RPMI7951 (cell line): ENCODE data around the gene KDM5A. TPM values are rescaled to one million over a fixed set of nuclear protein-coding genes. Genes with fewer than 3 reads are reported as not detected.
"Not testable (repeated sequence)": the region's sequence is repeated elsewhere in the genome, so short reads cannot be mapped to it uniquely, and the experiment has no call there.

Experiments
- DNase-seq: peaks from one replicate; pipeline ENCODE4 v3.0.0-alpha.2; 2012; ENCODE audit warnings: low read depth
- total RNA-seq: library from RNA; depleted of rRNA; stranded (reverse); fragments of >200 nt; shearing (Covaris generic); gene quantifications from 2 replicates; pipeline ENCODE4 v1.2.3, GENCODE V29; 2014; rRNA removed

The KDM5A gene
- 16.8 and 20.3 TPM in 2 replicates for total RNA-seq

DNA sequence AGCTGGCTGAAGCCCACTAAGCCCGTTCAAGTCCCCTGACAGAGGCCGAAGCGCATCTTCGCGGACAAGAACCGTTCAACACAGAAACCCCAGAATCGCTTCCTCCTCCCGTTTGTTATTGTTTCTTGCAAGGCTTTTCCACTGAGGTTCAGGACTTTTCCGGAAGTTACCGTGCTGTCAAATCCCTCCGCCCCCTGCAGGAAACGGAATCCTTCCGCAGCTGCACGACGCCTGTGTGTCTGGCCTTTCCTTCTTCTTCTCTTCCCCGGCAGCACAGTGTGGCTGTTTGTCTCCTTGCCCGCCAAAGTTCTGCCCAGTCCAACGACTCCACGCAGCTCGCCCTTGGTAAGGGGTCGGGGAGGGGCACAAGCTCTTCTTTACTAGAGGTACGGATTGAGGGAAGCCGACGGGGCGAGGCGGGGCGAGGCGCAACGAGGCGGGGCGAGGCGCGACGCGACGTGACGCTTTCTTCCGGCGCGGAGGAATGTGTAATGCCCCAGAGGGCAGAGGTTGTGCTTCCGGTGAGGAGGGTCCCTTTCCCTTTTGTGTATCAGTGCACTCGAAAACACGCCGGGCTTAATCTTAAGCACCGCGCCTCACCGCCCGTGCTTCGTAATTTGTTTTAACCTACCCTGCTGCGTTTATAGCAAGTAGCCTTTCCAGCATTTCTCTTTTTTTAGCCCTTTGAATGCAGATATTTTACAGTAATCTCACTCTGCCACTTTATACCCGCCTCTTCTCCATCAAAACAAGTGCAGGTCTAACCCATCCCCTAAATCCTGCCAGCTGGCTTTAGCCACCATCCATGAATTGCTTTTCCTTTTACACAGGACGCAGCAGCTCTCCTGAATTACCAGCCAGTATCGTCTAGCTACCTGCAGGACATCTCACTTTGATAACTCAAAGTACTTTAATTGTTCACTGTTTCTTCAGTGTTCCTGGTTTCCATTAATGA is at the start of gene KDM5A:
TSS of gene KDM5A (minus strand) at position 179 of the 955 bp plus-strand sequence. CDS start 229 bp downstream, outside the sequence.
- peak; percentile 92 for DNase-seq

- not testable (repeated sequence) for DNase-seq
Measured at GRCh38 chr12:435737-436136, 46.6 kb upstream of the KDM5A start.

DNA sequence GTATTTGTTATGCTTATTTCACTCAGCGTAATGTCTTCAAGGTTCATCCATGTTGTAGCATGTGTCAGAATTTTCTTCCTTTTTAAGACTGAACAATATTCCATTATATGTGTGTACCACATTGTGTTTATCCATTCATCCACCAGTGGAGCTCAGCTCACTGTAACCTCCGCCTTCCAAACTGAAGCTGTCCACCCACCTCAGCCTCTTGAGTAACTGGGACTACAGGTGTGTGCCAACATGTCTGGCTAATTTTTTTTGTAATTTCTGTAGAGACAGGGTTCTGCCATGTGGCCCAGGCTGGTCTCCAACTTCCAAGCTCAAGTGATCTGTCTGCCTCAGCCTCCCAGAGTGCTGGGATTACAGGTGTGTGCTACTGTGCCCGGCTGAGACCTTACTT is 33.4 kb upstream of the KDM5A start:
- DNase-seq: no peak

- no peak for DNase-seq
Measured at GRCh38 chr12:418432-418831, 29.3 kb upstream of the KDM5A start.

DNA sequence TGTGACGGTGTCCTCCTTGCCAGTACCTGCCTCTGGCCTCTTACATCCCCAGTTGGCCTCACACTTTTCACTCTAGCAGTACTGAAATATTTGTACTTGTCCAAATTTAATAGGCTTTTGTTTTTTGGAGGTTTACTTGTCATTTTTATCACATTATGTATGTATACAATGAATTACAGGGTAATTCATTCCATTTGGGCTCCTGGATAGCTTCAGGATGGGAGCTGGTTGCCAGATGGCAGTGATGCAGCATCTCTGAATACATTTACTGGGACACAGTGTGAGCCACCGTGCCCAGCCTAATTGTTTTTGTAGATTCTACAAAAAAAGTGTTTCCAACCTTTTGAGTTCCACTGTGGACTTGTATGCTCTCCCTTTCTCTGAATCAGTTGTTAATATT is 25.7 kb upstream of the KDM5A start:
- no peak for DNase-seq

GRCh38 chr12:402029-402389 is 12.9 kb upstream of the KDM5A start:
- DNase-seq: peak; percentile 27

DNA sequence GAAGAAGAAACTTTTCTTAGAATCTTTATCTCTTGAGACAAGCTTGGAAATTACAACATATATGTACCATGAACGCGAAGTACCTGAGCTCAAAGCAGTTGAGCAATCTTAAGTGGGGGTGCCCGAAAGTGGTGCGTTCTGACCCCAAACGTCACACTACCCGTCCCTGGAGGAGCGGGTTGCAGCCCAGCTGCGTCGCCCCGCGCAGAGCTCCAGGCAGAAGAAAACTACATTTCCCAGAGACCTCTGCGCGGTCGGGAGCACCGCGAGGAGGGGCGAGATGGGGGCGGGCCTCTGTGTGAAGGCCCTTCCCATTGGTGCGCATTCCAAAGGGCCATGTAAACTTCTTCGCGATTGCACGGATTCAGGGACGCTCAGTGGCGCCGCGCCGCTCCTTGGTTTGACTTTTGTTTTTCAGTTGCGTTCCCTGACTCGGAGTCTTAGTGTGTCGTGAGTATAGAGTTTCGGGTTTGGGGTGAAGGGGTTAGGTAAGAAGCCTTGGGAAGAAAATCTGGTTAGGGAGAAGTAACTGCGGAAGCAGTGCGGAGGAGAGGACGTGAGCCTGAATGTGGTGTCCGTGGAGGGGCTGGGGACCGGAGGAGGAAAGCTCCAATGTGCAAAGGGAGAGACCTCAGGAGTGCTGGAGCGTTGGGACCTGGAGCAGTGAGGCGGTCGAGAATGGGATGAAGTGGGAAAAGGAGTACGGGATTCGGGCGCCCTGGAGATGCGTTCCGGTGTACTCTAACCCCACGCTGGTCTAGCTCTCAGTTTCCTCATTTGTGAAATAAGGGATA is 12.3 kb upstream of the KDM5A start, which contains the start of gene CCDC77:
TSS of gene CCDC77 (plus strand) at position 410 of the 794 bp plus-strand sequence. CDS start 7,740 bp downstream, outside the sequence.
- peak; percentile 88 for DNase-seq

DNA sequence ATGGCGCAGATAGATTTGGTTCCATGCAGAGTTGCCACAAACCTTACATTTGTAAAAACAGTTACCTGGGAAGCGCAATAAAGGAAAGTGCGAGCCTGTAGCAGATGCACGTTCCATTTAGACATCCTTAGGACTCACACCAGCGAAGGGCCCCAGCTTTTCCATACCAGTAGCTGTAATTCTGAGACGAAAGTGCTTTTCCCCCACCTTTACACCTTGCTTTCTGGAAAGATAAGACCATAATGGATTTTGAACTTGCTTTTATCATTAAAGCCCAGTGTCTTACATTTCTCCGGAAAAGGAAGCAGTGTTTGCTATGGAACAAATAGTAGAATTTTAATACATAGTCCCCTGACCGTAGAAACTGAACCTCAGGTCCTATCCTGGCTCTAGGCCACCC is 11.7 kb upstream of the KDM5A start:
- DNase-seq: no peak

GRCh38 chr12:388541-389141 is 479 bp downstream of the KDM5A start:
- peak; percentile 5 for DNase-seq

- DNase-seq: no peak
Measured at GRCh38 chr12:388012-388411, 1.1 kb downstream of the KDM5A start.

DNA sequence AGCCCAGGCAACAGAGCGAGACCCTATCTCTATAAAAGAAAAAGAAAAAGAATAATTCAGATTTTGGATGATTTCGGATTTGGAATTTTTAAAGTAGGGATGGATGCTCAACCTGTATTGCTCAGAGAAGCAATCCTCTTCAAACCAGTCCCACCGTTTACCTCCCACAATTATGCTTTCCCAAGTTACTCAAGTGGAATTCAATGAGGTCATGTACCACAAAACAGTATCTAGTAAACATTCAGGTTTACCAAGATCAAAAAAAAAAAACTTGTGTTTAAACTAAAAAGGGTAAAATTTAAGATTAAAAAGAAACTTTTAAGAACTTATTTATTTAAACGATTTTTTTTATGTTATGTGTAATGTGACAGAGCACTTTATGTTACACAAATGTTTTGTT is 2.5 kb downstream of the KDM5A start:
- DNase-seq: peak; percentile 7

DNA sequence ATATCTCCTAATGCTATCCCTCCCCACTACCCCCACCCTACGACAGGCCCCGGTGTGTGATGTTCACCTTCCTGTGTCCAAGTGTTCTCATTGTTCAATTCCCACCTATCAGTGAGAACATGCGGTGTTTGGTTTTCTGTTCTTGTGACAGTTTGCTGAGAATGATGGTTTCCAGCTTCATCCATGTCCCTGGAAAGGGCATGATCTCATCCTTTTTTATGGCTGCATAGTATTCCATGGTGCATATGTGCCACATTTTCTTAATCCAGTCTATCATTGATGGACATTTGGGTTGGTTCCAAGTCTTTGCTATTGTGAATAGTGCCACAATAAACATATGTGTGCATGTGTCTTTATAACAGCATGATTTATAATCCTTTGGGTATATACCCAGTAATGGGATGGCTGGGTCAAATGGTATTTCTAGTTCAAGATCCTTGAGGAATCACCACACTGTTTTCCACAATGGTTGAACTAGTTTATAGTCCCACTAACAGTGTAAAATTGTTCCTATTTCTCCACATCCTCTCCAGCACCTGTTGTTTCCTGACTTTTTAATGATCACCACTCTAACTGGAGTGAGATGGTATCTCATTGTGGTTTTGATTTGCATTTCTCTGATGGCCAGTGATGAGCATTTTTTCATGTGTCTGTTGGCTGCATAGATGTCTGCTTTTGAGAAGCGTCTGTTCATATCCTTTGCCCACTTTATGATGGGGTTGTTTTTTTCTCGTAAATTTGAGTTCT is 18.2 kb downstream of the KDM5A start:
- DNase-seq: not testable (repeated sequence)

DNA sequence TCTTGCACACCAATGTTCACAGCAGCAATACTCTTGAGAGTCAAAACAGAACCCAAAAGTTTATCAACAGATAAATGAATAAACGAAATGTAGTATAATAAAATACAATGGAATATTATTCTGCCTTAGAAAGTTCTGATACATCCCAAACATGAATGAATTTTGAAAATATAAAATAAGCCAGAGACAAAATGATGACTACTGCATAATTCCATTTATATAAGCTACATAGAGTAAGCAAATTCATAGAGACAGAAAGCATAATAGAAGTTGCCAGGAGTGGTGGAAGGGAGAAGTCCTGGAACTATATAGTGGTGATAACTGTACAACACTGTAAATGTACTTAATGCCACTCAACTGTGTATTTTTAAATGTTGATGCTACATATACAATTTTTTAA is 21.1 kb downstream of the KDM5A start:
- DNase-seq: no peak

- DNase-seq: no peak
Measured at GRCh38 chr12:366820-367219, 22.3 kb downstream of the KDM5A start.

DNA sequence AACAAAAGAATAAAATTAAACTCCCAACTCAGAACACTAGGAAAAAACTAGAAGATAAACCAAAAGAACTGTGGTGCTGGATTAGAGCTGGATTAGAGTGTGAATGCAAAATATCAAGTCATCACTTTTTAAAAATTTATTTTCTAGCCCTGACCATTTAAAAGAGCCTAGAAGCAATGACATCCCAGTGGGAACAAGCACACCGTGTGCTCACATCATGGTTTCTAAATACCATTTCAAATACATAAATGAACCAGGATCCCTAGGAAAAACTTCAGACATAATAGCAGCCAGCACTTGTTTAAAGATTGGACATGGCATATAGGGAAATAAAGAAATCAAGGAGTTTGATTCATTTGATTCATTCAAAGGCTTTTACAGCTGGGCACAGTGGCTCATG is 30.0 kb downstream of the KDM5A start:
- no peak for DNase-seq

DNA sequence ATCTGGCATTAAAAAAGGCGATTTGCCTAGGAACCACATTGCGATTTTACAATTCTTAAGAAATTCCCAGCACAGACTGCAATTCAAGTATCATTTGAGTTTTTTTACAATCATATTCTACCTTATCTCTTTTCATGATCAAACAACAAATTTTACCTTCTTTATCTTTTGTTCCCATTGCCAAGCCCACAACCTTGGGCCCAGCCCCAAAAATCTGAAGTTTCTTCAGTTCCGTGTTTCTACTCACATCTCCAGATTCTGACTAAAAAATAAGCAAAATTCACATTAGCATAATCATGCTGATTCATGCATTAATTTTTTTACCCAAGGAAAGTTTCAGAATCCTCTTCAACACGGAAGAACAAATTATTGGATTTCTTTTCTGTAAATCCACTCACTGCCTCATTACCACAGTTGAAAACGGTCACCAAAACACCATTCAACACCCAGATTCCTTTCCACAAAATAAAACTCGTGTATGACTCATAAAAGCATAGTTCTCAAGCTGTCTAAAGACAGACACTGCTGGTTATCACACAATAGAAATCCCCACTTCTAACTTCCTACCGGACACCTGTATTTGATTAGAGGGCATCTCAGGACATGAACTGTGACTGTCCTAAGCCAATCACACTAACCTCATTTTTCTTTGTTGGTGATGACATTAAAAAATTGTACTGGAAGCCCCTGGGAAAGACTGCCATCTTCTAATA is 32.7 kb downstream of the KDM5A start:
- DNase-seq: peak; percentile 48

DNA sequence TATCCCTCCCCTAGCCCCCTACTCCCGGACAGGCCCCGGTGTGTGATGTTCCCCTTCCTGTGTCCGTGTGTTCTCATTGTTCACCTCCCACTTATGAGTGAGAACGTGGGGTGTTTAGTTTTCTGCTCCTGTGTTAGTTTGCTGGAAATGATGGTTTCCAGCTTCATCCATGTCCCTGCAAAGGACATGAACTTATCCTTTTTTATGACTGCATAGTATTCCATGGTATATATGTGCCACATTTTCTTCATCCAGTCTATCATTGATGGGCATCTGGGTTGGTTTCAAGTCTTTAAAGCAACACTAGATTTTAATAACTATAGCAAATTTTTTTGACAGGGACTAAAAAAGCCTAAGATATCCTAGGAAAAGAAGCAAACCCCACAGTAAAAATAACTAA is 37.9 kb downstream of the KDM5A start:
- DNase-seq: not testable (repeated sequence)

DNA sequence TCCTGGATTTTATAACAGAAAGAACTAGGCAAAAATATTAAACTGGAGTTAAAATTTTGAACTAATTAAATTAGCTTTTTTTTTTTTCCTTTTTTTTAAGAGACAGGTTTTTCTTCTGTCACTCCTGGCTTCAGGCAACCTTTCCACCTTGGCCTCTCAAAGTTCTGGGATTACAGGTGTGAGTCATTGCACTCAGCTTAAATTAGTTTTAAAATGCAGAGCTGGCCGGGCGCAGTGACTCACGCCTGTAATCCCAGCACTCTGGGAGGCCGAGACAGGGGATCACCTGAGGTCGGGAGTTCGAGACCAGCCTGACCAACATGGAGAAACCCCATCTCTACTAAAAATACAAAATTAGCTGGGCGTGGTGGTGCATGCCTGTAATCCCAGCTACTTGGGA is 39.5 kb downstream of the KDM5A start:
- DNase-seq: not testable (repeated sequence)

DNA sequence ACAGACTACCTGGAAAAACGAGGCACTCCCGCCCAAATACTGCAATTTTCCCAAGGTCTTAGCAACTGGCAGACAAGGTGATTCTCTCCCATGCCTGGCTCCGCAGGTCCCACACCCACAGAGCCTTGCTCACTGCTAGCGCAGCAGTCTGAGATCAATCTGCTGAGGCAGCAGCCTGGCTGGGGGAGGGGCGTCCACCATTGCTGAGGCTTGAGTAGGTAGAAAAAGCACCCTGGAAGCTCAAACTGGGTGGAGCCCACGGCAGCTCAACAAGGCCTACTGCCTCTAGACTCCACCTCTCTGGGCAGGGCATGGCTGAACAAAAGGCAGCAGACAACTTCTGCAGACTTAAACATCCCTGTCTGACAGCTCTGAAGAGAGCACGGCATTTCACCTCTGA is 46.1 kb downstream of the KDM5A start:
- DNase-seq: not testable (repeated sequence)

- DNase-seq: no peak
Measured at GRCh38 chr12:337039-337438, 52.1 kb downstream of the KDM5A start.

- no peak for DNase-seq
Measured at GRCh38 chr12:334125-334524, 55.0 kb downstream of the KDM5A start.
